ENCODE results near the gene GOLGA3. TPM values are rescaled to one million over a fixed set of nuclear protein-coding genes. Genes with fewer than 3 reads are reported as not detected.
"Not testable (repeated sequence)": the region's sequence is repeated elsewhere in the genome, so short reads cannot be mapped to it uniquely, and the experiment has no call there.

GOLGA3 gene
- total RNA-seq, 1 experiment from 2014 or later = 21.3 TPM

DNA sequence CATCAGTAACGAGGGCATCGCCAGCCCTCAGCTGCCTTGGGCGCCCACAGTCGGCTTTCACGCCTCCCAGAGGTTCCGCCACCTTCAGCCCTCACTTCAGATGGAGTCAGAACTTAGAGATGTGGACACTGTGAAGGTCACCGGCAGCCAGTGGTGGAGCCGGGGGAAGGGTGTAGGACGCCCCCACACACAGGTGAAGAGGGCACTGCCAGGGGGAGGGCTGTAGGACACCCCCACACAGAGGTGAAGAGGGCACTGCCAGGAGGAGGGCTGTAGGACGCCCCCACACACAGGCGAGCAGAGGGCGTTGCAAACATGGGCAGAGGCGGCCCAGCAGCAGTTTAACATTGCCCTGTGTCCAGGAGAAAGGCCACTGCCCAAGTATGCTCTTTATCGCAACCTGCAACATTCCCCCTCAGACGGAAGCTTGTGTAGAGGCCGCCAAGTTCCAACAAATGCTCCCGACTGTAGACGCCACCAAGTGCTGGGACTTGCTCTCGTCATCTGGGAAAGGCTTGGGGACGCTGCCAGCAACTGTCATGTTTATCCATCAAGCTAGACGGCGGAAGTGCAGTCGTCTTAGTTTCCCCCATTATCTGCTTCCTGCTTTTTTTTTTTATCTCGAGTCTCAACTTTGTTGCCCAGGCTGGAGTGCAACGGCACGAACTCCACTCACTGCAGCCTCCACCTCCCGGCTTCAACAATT lies 62.1 kb downstream of the GOLGA3 start:
- H3K27me3 ChIP-seq (ENCODE audit: control insufficient read depth, insufficient read depth, low read length) = no peaks in the 10 kb centered on the region

DNA sequence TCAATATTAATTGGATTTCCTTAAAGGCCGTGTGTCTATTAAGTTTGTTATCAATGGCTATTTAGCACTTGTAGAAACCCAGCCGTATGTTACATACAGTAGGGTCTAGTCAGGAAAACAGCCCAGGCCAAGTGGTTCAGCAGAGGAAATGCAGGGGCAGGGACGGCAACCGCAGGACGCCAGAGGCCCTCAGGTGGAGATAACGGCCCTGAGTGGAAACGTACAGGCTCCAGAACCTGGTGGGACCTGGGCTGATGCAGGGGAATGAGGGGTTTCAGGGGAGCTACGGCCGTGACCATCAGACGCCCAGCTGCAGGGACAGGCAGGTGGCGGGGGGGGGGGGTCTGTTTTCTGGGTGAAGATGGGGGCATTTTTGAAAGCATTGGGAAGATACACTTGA lies 63.3 kb downstream of the GOLGA3 start:
- Histone ChIP-seq H3K36me3 (replicated peaks; ENCODE audit: control insufficient read depth, insufficient read depth, low read length) (no peaks in the 10 kb centered on the region; the same call in 1 of the 2 replicates), H3K27me3 (ENCODE audit: control insufficient read depth, insufficient read depth, low read length) (no peaks in the 10 kb centered on the region), H3K4me3 (ENCODE audit: insufficient read depth, low read depth, low read length) (no peak overlapping the region)
- peak; percentile 56 for DNase-seq

More for the DNA sequence above, 62.1 kb downstream of the GOLGA3 start:
- Histone ChIP-seq H3K4me3 (ENCODE audit: insufficient read depth, low read depth, low read length) (no peak overlapping the region), H3K36me3 (replicated peaks; ENCODE audit: control insufficient read depth, insufficient read depth, low read length) (peaks cover 4% of the 10 kb centered on the region)
- DNase-seq = peak; percentile 49

DNA sequence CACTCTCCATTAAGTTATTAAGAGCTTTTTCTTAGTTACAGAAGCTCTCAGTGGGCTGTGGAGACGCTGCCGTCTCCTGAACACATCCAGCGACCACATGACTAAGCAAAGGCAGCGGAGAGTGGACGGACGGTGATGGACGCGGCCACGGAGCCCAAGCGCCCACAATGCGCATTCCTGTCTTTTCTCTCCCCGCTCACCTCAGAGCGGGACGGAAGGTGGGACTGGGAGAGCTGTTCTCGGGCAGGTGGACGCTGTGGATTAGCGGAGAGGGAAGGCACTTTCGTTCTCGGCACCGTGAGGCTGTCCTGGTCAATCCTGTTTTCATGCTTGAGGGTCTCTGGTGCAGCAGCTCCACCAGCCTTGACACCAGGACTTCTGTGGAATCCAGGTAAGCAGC lies 64.4 kb downstream of the GOLGA3 start:
- DNase-seq = peak; percentile 36
- no peaks in the 10 kb centered on the region for H3K27me3 ChIP-seq (ENCODE audit: control insufficient read depth, insufficient read depth, low read length)

DNA sequence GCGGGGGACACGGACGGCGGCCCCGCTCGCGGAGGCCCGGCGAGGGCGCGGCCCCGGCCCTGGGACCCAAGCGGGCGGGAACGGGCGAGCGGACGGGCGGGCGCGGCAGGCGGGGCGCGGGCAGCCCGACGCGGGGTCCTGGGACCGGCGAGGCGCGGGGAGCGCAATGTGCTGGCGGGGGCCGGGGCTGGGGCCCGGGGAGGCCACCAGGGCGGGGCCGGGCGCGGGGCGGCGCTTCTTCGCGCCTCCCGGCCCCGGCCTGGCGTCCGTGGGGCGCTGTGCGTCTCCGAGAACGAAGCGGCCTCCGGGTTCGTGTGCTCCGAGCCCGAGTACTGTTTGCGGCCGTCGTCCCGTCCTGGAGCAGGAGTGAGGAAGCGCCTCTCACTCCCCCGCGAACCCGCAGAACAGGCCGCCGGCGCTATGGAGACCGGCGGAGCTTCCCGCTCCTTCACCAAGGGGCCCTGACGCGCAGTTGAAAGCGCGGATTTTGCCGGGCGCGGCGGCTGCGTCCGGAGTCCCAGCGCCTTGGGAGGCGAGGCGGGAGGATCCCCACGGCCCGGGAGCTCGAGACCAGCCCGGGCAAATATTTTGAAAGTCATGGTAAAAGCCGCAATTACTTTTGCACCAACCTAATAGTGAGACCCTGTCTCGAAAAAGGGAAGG lies 66.6 kb downstream of the GOLGA3 start:
- no peaks in the 10 kb centered on the region for H3K27me3 ChIP-seq (ENCODE audit: control insufficient read depth, insufficient read depth, low read length)
- H3K4me3 ChIP-seq (ENCODE audit: insufficient read depth, low read depth, low read length) = peak overlapping the region; percentile 78
- DNase-seq = peak; percentile 100

More for the DNA sequence above, 64.4 kb downstream of the GOLGA3 start:
- Histone ChIP-seq H3K36me3 (replicated peaks; ENCODE audit: control insufficient read depth, insufficient read depth, low read length) (no peaks in the 10 kb centered on the region; the same call in 1 of the 2 replicates), H3K4me3 (ENCODE audit: insufficient read depth, low read depth, low read length) (no peak overlapping the region)

DNA sequence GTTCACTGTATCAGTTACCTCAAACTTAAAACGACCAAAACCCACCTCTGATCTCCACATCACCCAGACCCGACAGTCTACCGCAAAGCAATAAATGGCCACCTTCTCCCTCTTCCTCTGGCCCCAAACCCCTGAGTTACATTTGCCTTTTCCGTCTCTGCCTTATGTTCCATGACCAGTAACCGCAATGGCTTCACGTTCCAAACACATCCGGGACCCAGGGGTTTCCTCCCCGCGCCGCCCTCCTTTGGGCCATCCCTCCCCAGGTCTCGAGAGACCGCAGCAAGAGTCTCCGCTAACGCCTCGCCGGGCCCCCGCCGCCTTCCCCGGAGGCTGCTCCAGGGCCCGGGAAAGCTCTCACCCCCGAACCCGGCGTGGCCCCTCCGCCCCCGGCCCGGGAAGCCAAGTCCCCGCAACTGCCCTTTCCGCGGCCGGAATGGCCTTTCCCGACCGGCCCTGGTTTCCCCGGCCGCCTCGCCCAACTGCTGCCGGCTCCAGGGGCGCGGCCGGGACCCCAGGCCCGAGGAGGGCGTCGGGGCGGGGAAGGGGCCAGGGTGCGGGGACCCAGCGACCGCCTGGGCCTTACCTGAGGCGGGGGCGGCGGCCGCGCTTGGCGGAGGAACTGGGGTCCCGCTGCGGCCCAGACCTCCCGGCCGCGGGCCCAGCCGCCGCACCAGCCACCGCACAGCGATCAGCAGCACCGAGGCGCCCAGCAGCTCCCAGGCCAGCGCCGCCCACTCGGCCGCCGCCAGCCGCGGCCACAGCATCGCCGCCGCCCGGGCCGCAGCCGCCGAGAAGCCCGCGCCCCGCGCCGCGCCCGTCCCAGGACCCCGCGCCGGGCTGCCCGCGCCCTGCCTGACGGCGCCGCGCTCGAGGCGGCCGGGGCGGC lies 67.4 kb downstream of the GOLGA3 start, which contains the start of gene ANKLE2:
ANKLE2 (minus strand) TSS at position 801 of the 889 bp plus-strand sequence; CDS start at position 767, 34 bp downstream.
- no peaks in the 10 kb centered on the region for H3K27me3 ChIP-seq (ENCODE audit: control insufficient read depth, insufficient read depth, low read length)
- peak; percentile 94 for DNase-seq
- peaks cover 1% of the 10 kb centered on the region for H3K36me3 ChIP-seq (replicated peaks; ENCODE audit: control insufficient read depth, insufficient read depth, low read length)
- peak within 1 kb of the TSS; percentile 78 for H3K4me3 ChIP-seq (ENCODE audit: insufficient read depth, low read depth, low read length)

More for the DNA sequence above, 66.6 kb downstream of the GOLGA3 start:
- no peaks in the 10 kb centered on the region; the same call in 1 of the 2 replicates for H3K36me3 ChIP-seq (replicated peaks; ENCODE audit: control insufficient read depth, insufficient read depth, low read length)

DNA sequence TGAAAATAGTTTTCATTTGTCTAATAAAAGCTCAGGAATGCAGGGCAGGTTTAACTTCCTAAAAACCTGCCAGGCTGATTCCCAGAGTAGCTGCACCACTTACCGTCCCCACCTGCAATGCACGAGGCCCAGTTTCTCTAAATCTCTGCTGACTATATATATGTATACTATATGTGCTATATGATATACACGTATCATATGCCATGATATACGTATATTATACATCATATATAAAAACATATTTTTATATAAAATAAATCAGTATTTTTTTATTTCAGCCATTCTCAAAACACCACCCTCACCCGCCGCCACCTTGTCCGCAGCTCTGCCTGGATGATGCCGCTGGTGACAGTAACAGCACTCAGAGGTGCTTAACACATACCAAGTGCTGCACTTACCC lies 69.3 kb downstream of the GOLGA3 start:
- Histone ChIP-seq H3K4me3 (ENCODE audit: insufficient read depth, low read depth, low read length) (no peak overlapping the region), H3K36me3 (replicated peaks; ENCODE audit: control insufficient read depth, insufficient read depth, low read length) (peaks cover 3% of the 10 kb centered on the region), H3K27me3 (ENCODE audit: control insufficient read depth, insufficient read depth, low read length) (no peaks in the 10 kb centered on the region)
- no peak for DNase-seq

DNA sequence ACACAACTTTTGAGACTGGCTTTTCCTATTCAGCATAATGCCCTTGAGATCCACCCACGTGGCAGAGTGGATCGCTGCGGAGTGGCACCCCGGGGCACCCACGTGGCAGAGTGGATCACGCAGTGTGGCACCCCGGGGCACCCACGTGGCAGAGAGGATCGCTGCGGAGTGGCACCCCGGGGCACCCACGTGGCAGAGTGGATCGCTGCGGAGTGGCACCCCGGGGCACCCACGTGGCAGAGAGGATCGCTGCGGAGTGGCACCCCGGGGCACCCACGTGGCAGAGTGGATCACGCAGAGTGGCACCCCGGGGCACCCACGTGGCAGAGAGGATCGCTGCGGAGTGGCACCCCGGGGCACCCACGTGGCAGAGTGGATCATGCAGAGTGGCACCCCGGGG lies 69.8 kb downstream of the GOLGA3 start:
- not testable (repeated sequence) for H3K4me3 ChIP-seq (ENCODE audit: insufficient read depth, low read depth, low read length); DNase-seq; H3K27me3 ChIP-seq (ENCODE audit: control insufficient read depth, insufficient read depth, low read length); H3K36me3 ChIP-seq (replicated peaks; ENCODE audit: control insufficient read depth, insufficient read depth, low read length)

DNA sequence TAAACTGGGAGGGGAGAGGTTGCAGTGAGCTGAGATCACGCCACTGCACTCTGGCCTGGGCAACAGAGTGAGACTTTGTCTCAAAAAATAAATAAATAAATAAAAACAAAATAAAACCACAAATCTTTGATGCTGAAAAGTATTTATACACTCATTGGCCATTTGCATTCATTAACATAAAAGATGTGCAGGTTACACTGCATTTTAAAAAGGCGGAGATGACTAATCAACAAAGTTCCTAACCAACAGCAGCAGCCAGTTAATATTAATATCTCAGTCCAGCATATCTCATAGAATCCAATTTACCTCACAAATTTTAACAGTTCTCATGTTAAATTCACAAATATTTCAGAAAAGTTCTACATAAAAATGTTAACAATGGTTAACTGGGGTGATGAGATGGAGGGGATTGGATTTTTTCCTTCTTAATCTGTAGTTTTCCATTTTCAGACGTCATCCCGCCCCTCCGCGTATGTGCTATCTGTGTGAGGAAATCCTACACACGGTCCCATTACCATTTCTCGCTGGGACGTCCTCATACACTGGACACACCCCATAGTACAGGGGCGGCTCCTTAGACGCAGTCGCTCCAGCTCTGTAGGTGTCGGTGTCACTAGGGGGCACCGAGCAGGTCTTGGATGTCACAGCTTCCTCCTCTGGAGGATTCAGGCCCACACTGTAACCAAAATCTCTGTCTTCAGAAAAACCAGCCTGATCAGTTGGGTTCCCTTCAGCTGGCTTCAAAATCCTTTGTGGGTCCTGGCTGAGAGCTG lies 74.3 kb downstream of the GOLGA3 start:
- Histone ChIP-seq H3K27me3 (ENCODE audit: control insufficient read depth, insufficient read depth, low read length) (no peaks in the 10 kb centered on the region), H3K4me3 (ENCODE audit: insufficient read depth, low read depth, low read length) (no peak overlapping the region), H3K36me3 (replicated peaks; ENCODE audit: control insufficient read depth, insufficient read depth, low read length) (peaks cover 20% of the 10 kb centered on the region)
- DNase-seq = peak; percentile 52

DNA sequence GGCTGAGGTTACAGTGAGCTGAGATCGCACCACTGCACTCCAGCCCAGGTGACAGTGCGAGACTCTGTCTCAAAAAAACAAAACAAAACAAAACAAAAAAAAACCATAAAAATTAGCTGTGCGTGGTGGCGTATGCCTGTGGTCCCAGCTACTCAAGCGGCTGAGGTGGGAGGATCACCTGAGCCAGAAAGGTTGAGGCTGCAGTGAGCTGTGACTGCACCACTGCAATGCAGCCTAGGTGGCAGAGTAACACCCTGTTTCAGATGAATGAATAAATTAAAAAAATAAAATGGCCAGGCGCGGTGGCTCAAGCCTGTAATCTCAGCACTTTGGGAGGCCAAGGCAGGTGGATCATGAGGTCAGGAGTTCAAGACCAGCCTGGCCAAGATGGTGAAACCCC lies 75.0 kb downstream of the GOLGA3 start:
- not testable (repeated sequence) for H3K4me3 ChIP-seq (ENCODE audit: insufficient read depth, low read depth, low read length); H3K27me3 ChIP-seq (ENCODE audit: control insufficient read depth, insufficient read depth, low read length); DNase-seq
- H3K36me3 ChIP-seq (replicated peaks; ENCODE audit: control insufficient read depth, insufficient read depth, low read length) = peaks cover 24% of the 10 kb centered on the region

DNA sequence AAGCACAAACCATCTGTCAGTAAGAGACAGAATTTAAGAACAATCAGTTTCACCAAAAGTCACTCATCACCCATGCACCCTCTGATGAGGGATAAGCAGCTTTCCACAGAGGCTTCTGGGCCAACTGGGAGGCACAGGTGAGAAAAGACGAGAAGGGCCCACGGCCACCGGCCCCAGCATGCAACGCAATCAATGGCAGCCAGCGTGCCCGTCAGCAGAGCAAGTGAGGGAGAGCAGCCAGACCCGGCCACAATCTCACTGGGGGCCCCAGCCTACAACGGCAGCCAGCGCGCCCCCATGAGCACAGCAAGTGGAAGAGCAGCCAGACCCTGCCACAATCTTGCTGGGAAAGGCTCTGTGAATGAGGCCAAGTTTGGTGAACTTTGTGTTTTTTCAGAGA lies 80.3 kb downstream of the GOLGA3 start:
- DNase-seq = no peak
- H3K4me3 ChIP-seq (ENCODE audit: insufficient read depth, low read depth, low read length) = no peak overlapping the region
- H3K36me3 ChIP-seq (replicated peaks; ENCODE audit: control insufficient read depth, insufficient read depth, low read length) = peaks cover 52% of the 10 kb centered on the region
- no peaks in the 10 kb centered on the region for H3K27me3 ChIP-seq (ENCODE audit: control insufficient read depth, insufficient read depth, low read length)

DNA sequence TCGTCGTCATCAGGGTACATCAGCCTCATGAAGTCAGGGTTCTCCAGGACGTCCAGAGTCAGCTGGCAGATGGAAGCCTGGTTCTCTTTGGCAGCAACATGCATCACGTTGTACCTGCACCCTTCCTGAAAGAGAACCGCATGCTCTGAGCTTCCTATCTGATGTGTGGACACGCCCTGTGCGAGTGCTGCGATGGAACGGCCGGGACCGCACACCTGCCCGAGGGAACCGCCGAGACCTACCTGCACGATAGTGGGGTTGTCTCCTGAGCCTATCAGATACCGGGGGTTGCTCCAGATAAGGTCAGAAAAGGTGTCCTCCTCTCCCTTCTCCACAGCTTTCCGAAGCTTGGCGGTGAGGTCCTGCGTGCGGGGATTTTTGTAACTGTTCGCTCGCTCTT lies 80.8 kb downstream of the GOLGA3 start:
- no peak overlapping the region for H3K4me3 ChIP-seq (ENCODE audit: insufficient read depth, low read depth, low read length)
- H3K27me3 ChIP-seq (ENCODE audit: control insufficient read depth, insufficient read depth, low read length) = no peaks in the 10 kb centered on the region
- peaks cover 51% of the 10 kb centered on the region for H3K36me3 ChIP-seq (replicated peaks; ENCODE audit: control insufficient read depth, insufficient read depth, low read length)
- no peak for DNase-seq

DNA sequence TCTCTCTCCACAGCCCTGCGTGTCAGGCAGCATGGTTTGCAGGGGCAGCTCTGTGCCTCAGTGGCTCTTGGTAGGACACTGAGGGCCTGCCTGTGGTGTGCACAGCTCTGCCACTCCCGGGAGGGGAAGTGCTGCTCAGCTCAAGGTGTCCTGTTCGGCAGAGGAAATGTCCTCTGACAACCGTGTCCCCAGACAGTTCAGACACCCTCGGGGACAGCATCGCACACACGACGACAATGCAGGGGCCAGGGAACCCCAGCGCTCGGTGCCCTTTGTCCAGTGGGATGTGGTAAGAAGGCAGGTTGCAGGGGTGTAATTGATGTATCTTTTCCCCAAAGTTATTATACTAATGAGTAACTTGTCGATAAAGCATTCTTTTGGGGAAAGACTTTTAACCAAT lies 81.3 kb downstream of the GOLGA3 start:
- DNase-seq = no peak
- H3K4me3 ChIP-seq (ENCODE audit: insufficient read depth, low read depth, low read length) = no peak overlapping the region
- no peaks in the 10 kb centered on the region for H3K27me3 ChIP-seq (ENCODE audit: control insufficient read depth, insufficient read depth, low read length)
- peaks cover 56% of the 10 kb centered on the region for H3K36me3 ChIP-seq (replicated peaks; ENCODE audit: control insufficient read depth, insufficient read depth, low read length)

DNA sequence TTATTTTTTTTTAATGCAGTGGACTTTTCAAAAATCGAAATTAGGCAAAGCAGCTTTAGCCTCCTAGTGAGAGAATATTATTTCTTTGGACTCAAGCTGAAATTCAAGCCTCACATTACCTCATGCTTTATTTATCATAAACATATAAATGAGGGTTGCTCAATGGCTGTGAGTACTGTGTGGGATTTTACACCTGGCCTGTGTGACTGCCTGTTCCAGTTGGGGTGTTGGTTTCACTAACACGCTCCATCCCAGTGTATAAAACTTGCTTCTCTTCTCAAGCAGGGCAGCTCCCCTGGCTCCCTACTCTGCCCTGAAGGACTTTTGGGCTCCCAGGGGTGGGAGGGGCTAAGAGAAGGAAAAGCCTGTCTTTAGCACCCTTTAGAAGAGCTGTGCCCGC lies 82.1 kb downstream of the GOLGA3 start:
- peaks cover 63% of the 10 kb centered on the region for H3K36me3 ChIP-seq (replicated peaks; ENCODE audit: control insufficient read depth, insufficient read depth, low read length)
- DNase-seq = no peak
- H3K4me3 ChIP-seq (ENCODE audit: insufficient read depth, low read depth, low read length) = no peak overlapping the region
- no peaks in the 10 kb centered on the region for H3K27me3 ChIP-seq (ENCODE audit: control insufficient read depth, insufficient read depth, low read length)

DNA sequence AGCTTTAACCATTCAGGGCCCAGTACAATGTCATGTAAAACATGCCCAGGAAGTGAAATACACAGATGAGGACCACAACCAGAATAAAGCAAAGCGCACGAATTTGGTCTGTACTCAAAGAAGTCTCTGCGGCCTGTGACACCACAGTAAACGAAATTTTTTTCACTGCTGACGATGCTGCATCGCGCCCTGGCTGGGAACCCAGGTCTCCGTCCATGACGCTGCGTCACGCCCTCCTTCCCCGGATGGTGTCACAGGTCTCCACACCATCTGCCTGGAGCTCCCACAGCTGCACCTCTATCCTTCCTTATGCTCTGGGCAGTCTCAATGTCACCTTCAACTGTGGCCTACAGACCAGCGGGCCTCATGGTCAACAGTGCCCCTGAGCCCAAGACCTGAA lies 84.8 kb downstream of the GOLGA3 start:
- H3K4me3 ChIP-seq (ENCODE audit: insufficient read depth, low read depth, low read length) = no peak overlapping the region
- peaks cover 68% of the 10 kb centered on the region for H3K36me3 ChIP-seq (replicated peaks; ENCODE audit: control insufficient read depth, insufficient read depth, low read length)
- no peaks in the 10 kb centered on the region for H3K27me3 ChIP-seq (ENCODE audit: control insufficient read depth, insufficient read depth, low read length)
- no peak for DNase-seq
